Heart left ventricle (tissue), 16 donors: ENCODE results near the gene AGAP2. TPM values are rescaled to one million over a fixed set of nuclear protein-coding genes. Genes with fewer than 3 reads are reported as not detected.

Source experiments
- ATAC-seq, 4 donors: fragments of 200-7000 bp; cut with Tn5 transposase; one replicate each; pipeline ENCODE4 v1.9.1; 2020 to 2022; ENCODE audit warnings: moderate library complexity in 4 of 4, mild to moderate bottlenecking in 3 of 4, moderate number of reproducible peaks in 1 of 4
- DNase-seq, 5 donors: peaks; one replicate each; pipeline ENCODE4 v3.0.0-alpha.2; 2020
- H3K27ac ChIP-seq, 12 donors: fragments of 200-600 bp; sonication (generic) in 4 of 12; one replicate each; pipeline versions ENCODE4 v1.5.0 to v1.8.0; 2016 to 2022; ENCODE audit warnings: mild to moderate bottlenecking in 2 of 12
- H3K27me3 ChIP-seq, 9 donors: fragments of 200-600 bp; sonication (generic) in 2 of 9; one replicate each; pipeline versions ENCODE4 v1.5.1 to v1.8.0; 2016 to 2022; ENCODE audit warnings: mild to moderate bottlenecking in 3 of 9
- H3K36me3 ChIP-seq, 9 donors: fragments of 200-600 bp; sonication (generic) in 2 of 9; one replicate each; pipeline versions ENCODE4 v1.5.0 to v1.8.0; 2018 to 2022; ENCODE audit warnings: mild to moderate bottlenecking in 2 of 9
- H3K4me1 ChIP-seq, 12 donors: fragments of 200-600 bp; sonication (generic) in 4 of 12; one replicate each; pipeline versions ENCODE4 v1.5.0 to v1.8.0; 2016 to 2022; ENCODE audit warnings: mild to moderate bottlenecking in 3 of 12
- H3K4me3 ChIP-seq, 12 donors: fragments of 200-600 bp; sonication (generic) in 4 of 12; one replicate each; pipeline versions ENCODE4 v1.5.0 to v1.8.0; 2017 to 2022; ENCODE audit warnings: mild to moderate bottlenecking in 9 of 12, moderate library complexity in 4 of 12
- H3K9me3 ChIP-seq, 12 donors: fragments of 200-600 bp; sonication (generic) in 4 of 12; one replicate each; pipeline versions ENCODE4 v1.5.0 to v1.8.0; 2016 to 2022; ENCODE audit warnings: mild to moderate bottlenecking in 1 of 12
- POLR2A ChIP-seq, 2 donors: fragments of 450-650 bp; IDR thresholded peaks; one replicate each; pipeline ENCODE4 v1.6.1; 2017; ENCODE audit warnings: antibody characterized with exemption in 2 of 2, mild to moderate bottlenecking in 2 of 2, moderate library complexity in 2 of 2
- WGBS, 4 donors: extraction: QIAGEN DNeasy Blood & Tissue Kit in 2 of 4; methylation state at CpG; one replicate each; pipeline versions ENCODE4 v1.1.5 to v1.1.7; 2013 to 2018; 5-methylcytosine and 5-hydroxymethylcytosine counted together
- intact Hi-C, 10 donors: fragments of 100-400 bp; cut with DNase I; formaldehyde crosslinking; loops; one replicate each; pipeline versions ENCODE4 v1.11.1 to v1.14.2; 2022
- polyA plus RNA-seq, 2 donors: library from polyadenylated mRNA; stranded (reverse); fragments of 200-250 nt; gene quantifications; one replicate each; pipeline ENCODE4 v1.2.3, GENCODE V29; 2013
- total RNA-seq, 9 donors: library from RNA; depleted of rRNA in 2 of 9; stranded (reverse); fragments of >200 nt in 2 of 9; fragmentation: NEBNext Ultra II Directional in 3 of 9; extraction: Animal tissue kit (Norgen Biotek cat#: 25700) in 3 of 9; gene quantifications; one replicate each; pipeline versions ENCODE4 v1.1.0 to v1.2.4, GENCODE V29; 2016 to 2023
- TF ChIP-seq, protein P1 (sequence below), 12 donors: fragments of 200-600 bp; sonication (generic) in 4 of 12; IDR thresholded peaks; one replicate each; pipeline versions ENCODE4 v1.5.0 to v1.8.0; 2018 to 2022; ENCODE audit warnings: antibody characterized with exemption in 12 of 12, mild to moderate bottlenecking in 5 of 12
- donor health status: ischemic (EF 13 %, LVEDD 7.1; RV severe dilation, severe dysfunction).
- donor health status: healthy with polysubstance abuse.
- donor health status: DM: no; HTN: yes; CAD: no.
- donor health status: DM: no; HTN: no; CAD: no.
- donor health status: ischemic (EF 25% LVEDD 6.9; RV normal size, moderate dysfunction).
- donor health status: ischemic (EF 25% LVEDD 5.7; RV mildly dilated, moderate dysfunction).
- donor health status: healthy.
- donor health status: DM: yes; HTN: yes; CAD: no.
- donor health status: ischemic (EF 35%, LVEDD 5.7; RV mildly dilated, moderate dysfunction).
- donor health status: nonischemic (EF 11% LVEDD 7.7; RV severe dilation, severe dysfunction).
- donor health status: DM: yes; HTN: yes; CAD: no.
- donor health status: PGD.
- donor health status: ischemic (EF 29% LVEDD 5.4; RV normal size, mild dysfunction).
- donor health status: nonischemic (EF 23%, LVEDD 6.1; RV moderate dilation, normal function).

The AGAP2 gene
- total and polyA plus RNA-seq, 11 donors = 3.9 to 12.0 (median 5.5) TPM

GRCh38 chr12:57780284-57780897 is 41.8 kb upstream of the AGAP2 start:
- no peak for DNase-seq
- H3K4me1 ChIP-seq = peaks cover 0 to 41% (median 13%) of the 10 kb centered on the region in 12 donors
- H3K4me3 ChIP-seq = no peak overlapping the region
- ATAC-seq = no peak
- H3K9me3 ChIP-seq = no peaks in the 10 kb centered on the region
- intact Hi-C loops = loop anchor here in 4 of 10 donors (5.0 kb wide), 1 partner anchor 127 kb away; no protein-coding TSS in a partner anchor
- peak overlapping the region in 1 of 12 donors; percentile 80 for H3K27ac ChIP-seq
- TF ChIP-seq, protein P1, sequence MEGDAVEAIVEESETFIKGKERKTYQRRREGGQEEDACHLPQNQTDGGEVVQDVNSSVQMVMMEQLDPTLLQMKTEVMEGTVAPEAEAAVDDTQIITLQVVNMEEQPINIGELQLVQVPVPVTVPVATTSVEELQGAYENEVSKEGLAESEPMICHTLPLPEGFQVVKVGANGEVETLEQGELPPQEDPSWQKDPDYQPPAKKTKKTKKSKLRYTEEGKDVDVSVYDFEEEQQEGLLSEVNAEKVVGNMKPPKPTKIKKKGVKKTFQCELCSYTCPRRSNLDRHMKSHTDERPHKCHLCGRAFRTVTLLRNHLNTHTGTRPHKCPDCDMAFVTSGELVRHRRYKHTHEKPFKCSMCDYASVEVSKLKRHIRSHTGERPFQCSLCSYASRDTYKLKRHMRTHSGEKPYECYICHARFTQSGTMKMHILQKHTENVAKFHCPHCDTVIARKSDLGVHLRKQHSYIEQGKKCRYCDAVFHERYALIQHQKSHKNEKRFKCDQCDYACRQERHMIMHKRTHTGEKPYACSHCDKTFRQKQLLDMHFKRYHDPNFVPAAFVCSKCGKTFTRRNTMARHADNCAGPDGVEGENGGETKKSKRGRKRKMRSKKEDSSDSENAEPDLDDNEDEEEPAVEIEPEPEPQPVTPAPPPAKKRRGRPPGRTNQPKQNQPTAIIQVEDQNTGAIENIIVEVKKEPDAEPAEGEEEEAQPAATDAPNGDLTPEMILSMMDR (IDR thresholded peaks at IDR 0.05) = no peak
- no peak for TF ChIP-seq POLR2A (IDR thresholded peaks at IDR 0.05)
- WGBS, 4 donors = 85 to 95% (median 91%) methylated on average over 3 to 4 of the region's 4 CpGs
- no peaks in the 10 kb centered on the region for H3K27me3 ChIP-seq
- H3K36me3 ChIP-seq = peaks cover 0 to 34% (median 10%) of the 10 kb centered on the region in 9 donors

DNA sequence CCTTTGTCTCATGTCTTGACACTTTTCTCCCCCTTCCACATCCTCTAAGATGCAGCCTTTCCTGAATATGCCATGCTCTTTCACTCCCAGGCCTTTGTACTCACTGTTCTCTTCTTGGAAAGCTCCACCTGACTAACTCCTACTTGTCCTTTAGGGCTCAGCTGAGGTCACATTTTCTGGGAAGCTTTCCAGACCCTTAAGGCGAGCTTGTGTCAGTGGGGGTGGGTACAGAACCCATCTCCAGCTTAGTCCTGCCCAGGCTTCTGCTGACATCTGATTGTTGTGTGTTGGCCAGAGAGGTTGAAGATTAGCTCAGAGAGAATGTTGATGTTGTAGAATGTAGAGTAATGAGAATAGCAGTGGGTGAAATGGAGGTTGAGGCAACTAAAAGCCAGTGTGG is 41.2 kb upstream of the AGAP2 start:
- Histone ChIP-seq H3K27me3 (no peaks in the 10 kb centered on the region), H3K4me3 (no peak overlapping the region), H3K27ac (no peak overlapping the region), H3K36me3 (peaks cover 0 to 35% (median 6%) of the 10 kb centered on the region in 9 donors), H3K4me1 (peaks cover 0 to 41% (median 13%) of the 10 kb centered on the region in 12 donors), H3K9me3 (no peaks in the 10 kb centered on the region)
- DNase-seq = no peak
- WGBS, 4 donors = 50 to 61% (median 56%) methylated on average over 1 of the region's 1 CpG
- TF ChIP-seq, protein P1 (IDR thresholded peaks at IDR 0.05) = no peak
- intact Hi-C loops = loop anchor here in 4 of 10 donors (5.0 kb wide), 1 partner anchor 128 kb away; no protein-coding TSS in a partner anchor
- no peak for ATAC-seq

DNA sequence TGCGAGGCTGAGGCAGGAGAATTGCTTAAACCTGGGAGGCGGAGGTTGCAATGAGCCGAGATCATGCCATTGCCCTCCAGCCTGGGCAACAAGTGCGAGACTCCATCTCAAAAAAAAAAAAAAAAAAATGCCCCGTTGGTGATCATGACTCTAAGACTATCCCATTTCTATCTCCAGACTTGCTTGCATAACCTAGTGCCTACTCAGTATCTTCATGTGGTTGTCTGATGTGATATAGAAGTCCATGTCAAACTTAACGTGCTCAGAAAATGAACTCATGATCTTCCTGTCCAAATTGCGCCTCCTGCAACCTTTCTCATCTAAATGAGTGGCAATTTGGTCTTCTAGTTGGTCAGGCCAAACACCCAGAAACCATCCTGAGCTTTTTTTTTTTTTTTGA is 39.4 kb upstream of the AGAP2 start:
- Histone ChIP-seq H3K27me3 (no peaks in the 10 kb centered on the region), H3K27ac (no peak overlapping the region), H3K36me3 (peaks cover 0 to 26% (median 6%) of the 10 kb centered on the region in 9 donors), H3K4me1 (peaks cover 0 to 34% (median 8%) of the 10 kb centered on the region in 12 donors), H3K4me3 (no peak overlapping the region), H3K9me3 (no peaks in the 10 kb centered on the region)
- intact Hi-C loops = no loop called here
- DNase-seq (no peak), ATAC-seq (no peak)
- no peak for TF ChIP-seq POLR2A (IDR thresholded peaks at IDR 0.05)
- WGBS, 4 donors = 92 to 98% (median 95%) methylated on average over 7 of the region's 7 CpGs

- TF ChIP-seq POLR2A (IDR thresholded peaks at IDR 0.05) = no peak
- TF ChIP-seq, protein P1 (IDR thresholded peaks at IDR 0.05) = no peak
- Histone ChIP-seq H3K27me3 (no peaks in the 10 kb centered on the region), H3K27ac (no peak overlapping the region), H3K36me3 (peaks cover 0 to 26% (median 6%) of the 10 kb centered on the region in 9 donors), H3K9me3 (no peaks in the 10 kb centered on the region), H3K4me1 (peaks cover 0 to 35% (median 8%) of the 10 kb centered on the region in 12 donors), H3K4me3 (no peak overlapping the region)
- DNase-seq (no peak), ATAC-seq (no peak)
- 88 to 93% (median 90%) methylated on average over 7 of the region's 7 CpGs for WGBS, 4 donors
- intact Hi-C loops = no loop called here
Measured at GRCh38 chr12:57777367-57777766, 38.8 kb upstream of the AGAP2 start.

DNA sequence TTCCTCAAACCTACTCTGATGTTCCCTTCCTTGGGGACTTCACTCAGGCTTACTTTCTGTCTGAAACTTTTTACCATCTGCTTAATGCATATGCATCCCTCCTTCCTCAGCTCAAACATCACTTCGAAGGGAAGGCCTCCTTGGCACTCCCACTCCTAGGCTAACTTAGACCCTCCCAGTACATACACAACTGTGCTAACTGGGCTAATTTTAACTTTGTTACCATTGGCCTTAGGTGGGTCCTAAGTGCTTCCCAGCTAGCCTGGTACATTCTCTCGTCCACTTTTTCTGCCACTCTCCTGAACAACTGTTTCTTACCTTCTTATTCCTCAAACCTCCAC is 37.7 kb upstream of the AGAP2 start:
- TF ChIP-seq POLR2A (IDR thresholded peaks at IDR 0.05) = no peak
- TF ChIP-seq, protein P1 (IDR thresholded peaks at IDR 0.05) = no peak
- 87 to 92% (median 89%) methylated on average over 2 of the region's 2 CpGs for WGBS, 4 donors
- Histone ChIP-seq H3K36me3 (peaks cover 0 to 26% (median 6%) of the 10 kb centered on the region in 9 donors), H3K27me3 (no peaks in the 10 kb centered on the region), H3K9me3 (no peaks in the 10 kb centered on the region), H3K4me3 (no peak overlapping the region), H3K27ac (no peak overlapping the region), H3K4me1 (peaks cover 0 to 27% (median 11%) of the 10 kb centered on the region in 12 donors)
- no peak for DNase-seq
- intact Hi-C loops = no loop called here
- no peak for ATAC-seq
